ENCODE measurements around the gene TLCD1. TPM values are rescaled to one million over a fixed set of nuclear protein-coding genes. Genes with fewer than 3 reads are reported as not detected.

The TLCD1 gene
- total and polyA plus RNA-seq, 7 donors = 0.68 to 2.4 (median 1.1) TPM; not detected in 1

- H3K9me3 ChIP-seq = no peaks in the 10 kb centered on the region
- H3K4me3 ChIP-seq = peak overlapping the region; percentile 98
- H3K27me3 ChIP-seq (ENCODE audit: insufficient read depth in 3 of 3, low read length in 2 of 3) = peaks cover 0 to 16% (median 0%) of the 10 kb centered on the region in 3 donors
- H3K27ac ChIP-seq = peak overlapping the region; percentile 92
- DNase-seq = peak; percentile 46 to 64
- 9 to 14% (median 10%) methylated on average over 62 to 63 of the region's 63 CpGs for WGBS, 3 donors
- peaks cover 0 to 24% of the 10 kb centered on the region in 2 donors for H3K36me3 ChIP-seq (ENCODE audit: insufficient read depth in 1 of 2, low read depth in 1 of 2)
- H3K4me1 ChIP-seq = peaks cover 16% of the 10 kb centered on the region
- no peak for ATAC-seq
- TF ChIP-seq, protein P1, sequence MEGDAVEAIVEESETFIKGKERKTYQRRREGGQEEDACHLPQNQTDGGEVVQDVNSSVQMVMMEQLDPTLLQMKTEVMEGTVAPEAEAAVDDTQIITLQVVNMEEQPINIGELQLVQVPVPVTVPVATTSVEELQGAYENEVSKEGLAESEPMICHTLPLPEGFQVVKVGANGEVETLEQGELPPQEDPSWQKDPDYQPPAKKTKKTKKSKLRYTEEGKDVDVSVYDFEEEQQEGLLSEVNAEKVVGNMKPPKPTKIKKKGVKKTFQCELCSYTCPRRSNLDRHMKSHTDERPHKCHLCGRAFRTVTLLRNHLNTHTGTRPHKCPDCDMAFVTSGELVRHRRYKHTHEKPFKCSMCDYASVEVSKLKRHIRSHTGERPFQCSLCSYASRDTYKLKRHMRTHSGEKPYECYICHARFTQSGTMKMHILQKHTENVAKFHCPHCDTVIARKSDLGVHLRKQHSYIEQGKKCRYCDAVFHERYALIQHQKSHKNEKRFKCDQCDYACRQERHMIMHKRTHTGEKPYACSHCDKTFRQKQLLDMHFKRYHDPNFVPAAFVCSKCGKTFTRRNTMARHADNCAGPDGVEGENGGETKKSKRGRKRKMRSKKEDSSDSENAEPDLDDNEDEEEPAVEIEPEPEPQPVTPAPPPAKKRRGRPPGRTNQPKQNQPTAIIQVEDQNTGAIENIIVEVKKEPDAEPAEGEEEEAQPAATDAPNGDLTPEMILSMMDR (IDR thresholded peaks at IDR 0.05) = no peak
- intact Hi-C loops (cut with DNase I) = no loop called here
Measured at GRCh38 chr17:28716740-28717577, 9.1 kb downstream of the TLCD1 start.

DNA sequence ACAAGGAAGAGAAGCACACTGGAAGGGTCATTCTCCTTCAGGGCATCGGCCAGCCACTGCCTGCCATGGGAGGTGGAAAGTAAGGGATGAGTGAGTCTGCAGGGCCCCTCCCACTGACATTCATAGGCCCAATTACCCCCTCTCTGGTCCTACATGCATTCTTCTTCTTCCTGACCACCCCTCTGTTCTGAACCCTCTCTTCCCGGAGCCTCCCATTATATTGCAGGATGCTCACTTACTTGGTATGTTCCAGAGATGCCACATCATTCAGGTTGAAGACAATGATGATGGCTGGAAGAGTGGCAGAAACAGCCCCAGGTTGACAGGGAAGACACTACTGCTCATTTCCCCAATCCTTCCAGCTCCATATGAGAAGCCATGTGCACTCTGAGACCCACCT is 10.8 kb downstream of the TLCD1 start:
- 85 to 96% (median 91%) methylated on average over 2 of the region's 2 CpGs for WGBS, 3 donors
- H3K4me3 ChIP-seq = no peak overlapping the region
- TF ChIP-seq, protein P1 (IDR thresholded peaks at IDR 0.05) = no peak
- ATAC-seq (no peak), DNase-seq (no peak)
- peaks cover 8% of the 10 kb centered on the region for H3K4me1 ChIP-seq
- H3K36me3 ChIP-seq (ENCODE audit: insufficient read depth in 1 of 2, low read depth in 1 of 2) = peaks cover 0 to 10% of the 10 kb centered on the region in 2 donors
- H3K27ac ChIP-seq = no peak overlapping the region
- H3K27me3 ChIP-seq (ENCODE audit: insufficient read depth in 3 of 3, low read length in 2 of 3) = peaks cover 0 to 16% (median 2%) of the 10 kb centered on the region in 3 donors
- no peaks in the 10 kb centered on the region for H3K9me3 ChIP-seq
- intact Hi-C loops (cut with DNase I) = no loop called here

DNA sequence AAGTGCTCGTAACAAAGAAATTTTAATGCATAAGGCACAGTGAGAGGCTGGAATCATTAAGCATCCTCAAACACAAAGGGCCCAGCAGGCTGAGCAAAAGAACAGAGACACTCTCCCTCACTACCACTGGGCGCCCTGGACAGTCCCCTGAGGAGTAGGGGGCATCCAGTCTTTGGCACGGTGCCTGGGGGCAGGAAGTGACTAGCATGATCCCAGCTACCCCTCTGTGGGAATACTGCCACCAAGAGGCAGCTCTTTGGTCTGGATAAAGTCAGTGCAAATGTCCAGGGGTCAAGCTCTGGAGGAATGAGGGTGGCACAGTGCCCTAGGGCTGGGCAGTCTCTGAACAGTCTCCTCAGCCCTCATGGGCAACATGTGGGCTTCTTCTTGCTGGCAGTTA is 11.8 kb downstream of the TLCD1 start:
- 94 to 97% (median 95%) methylated on average over 3 of the region's 3 CpGs for WGBS, 3 donors
- no peak for ATAC-seq

GRCh38 chr17:28712705-28713415 is 13.2 kb downstream of the TLCD1 start:
- intact Hi-C loops (cut with DNase I) = no loop called here
- no peak overlapping the region for H3K4me3 ChIP-seq
- ATAC-seq (no peak), DNase-seq (no peak)
- peaks cover 0 to 10% of the 10 kb centered on the region in 2 donors for H3K36me3 ChIP-seq (ENCODE audit: insufficient read depth in 1 of 2, low read depth in 1 of 2)
- H3K4me1 ChIP-seq = peaks cover 8% of the 10 kb centered on the region
- H3K9me3 ChIP-seq = no peaks in the 10 kb centered on the region
- no peak overlapping the region for H3K27ac ChIP-seq
- H3K27me3 ChIP-seq (ENCODE audit: insufficient read depth in 3 of 3, low read length in 2 of 3) = peaks cover 0 to 14% (median 2%) of the 10 kb centered on the region in 3 donors
- TF ChIP-seq, protein P1 (IDR thresholded peaks at IDR 0.05) = no peak
- whole genome bisulfite sequencing, 3 donors = 65 to 72% (median 72%) methylated on average over 7 of the region's 7 CpGs

More for the DNA sequence above, 11.8 kb downstream of the TLCD1 start:
- TF ChIP-seq, protein P1 (IDR thresholded peaks at IDR 0.05) = no peak
- Histone ChIP-seq H3K36me3 (ENCODE audit: insufficient read depth in 1 of 2, low read depth in 1 of 2) (peaks cover 0 to 10% of the 10 kb centered on the region in 2 donors), H3K4me3 (no peak overlapping the region), H3K27ac (no peak overlapping the region), H3K9me3 (no peaks in the 10 kb centered on the region), H3K27me3 (ENCODE audit: insufficient read depth in 3 of 3, low read length in 2 of 3) (peaks cover 0 to 16% (median 2%) of the 10 kb centered on the region in 3 donors), H3K4me1 (peaks cover 8% of the 10 kb centered on the region)
- intact Hi-C loops (cut with DNase I) = no loop called here
- DNase-seq = peak in 1 of 2 donors; percentile 50
